SK-N-SH treated with all-trans-retinoic acid at 6 μM for 48 hours (cell line): ENCODE measurements around the gene IKBKE.

Experiments used
- ARNTL ChIP-seq: fragments of 450-650 bp; formaldehyde crosslinking; IDR thresholded peaks from 2 replicates; pipeline ENCODE4 v1.5.0; 2020; ENCODE audit warnings: low read depth, mild to moderate bottlenecking, moderate library complexity, borderline replicate concordance
- ESRRG ChIP-seq: fragments of 250-450 bp; sonication (Bioruptor Pico); IDR thresholded peaks from 2 replicates; pipeline ENCODE4 v1.6.1; 2021; ENCODE audit warnings: mild to moderate bottlenecking
- ISL1 ChIP-seq: fragments of 250-450 bp; sonication (Bioruptor Pico); IDR thresholded peaks from 2 replicates; pipeline ENCODE4 v2.1.2; 2022; ENCODE audit warnings: mild to moderate bottlenecking, moderate library complexity
- POU6F1 ChIP-seq: fragments of 250-450 bp; sonication (Bioruptor Pico); IDR thresholded peaks from 2 replicates; pipeline ENCODE4 v1.8.0; 2021; ENCODE audit warnings: low read depth, mild to moderate bottlenecking, moderate library complexity, borderline replicate concordance
- TCF4 ChIP-seq: fragments of 250-450 bp; sonication (Bioruptor Pico); IDR thresholded peaks from 2 replicates; pipeline ENCODE4 v1.8.0; 2021; ENCODE audit warnings: mild to moderate bottlenecking, moderate library complexity, borderline replicate concordance
- TOX ChIP-seq: fragments of 250-450 bp; sonication (Bioruptor Pico); IDR thresholded peaks from 2 replicates; pipeline ENCODE4 v1.8.0; 2021; ENCODE audit warnings: mild to moderate bottlenecking, moderate library complexity, borderline replicate concordance
- ZC3H10 ChIP-seq: fragments of 250-450 bp; sonication (Bioruptor Pico); IDR thresholded peaks from 2 replicates; pipeline ENCODE4 v1.5.1; 2021; ENCODE audit warnings: mild to moderate bottlenecking, moderate library complexity

DNA sequence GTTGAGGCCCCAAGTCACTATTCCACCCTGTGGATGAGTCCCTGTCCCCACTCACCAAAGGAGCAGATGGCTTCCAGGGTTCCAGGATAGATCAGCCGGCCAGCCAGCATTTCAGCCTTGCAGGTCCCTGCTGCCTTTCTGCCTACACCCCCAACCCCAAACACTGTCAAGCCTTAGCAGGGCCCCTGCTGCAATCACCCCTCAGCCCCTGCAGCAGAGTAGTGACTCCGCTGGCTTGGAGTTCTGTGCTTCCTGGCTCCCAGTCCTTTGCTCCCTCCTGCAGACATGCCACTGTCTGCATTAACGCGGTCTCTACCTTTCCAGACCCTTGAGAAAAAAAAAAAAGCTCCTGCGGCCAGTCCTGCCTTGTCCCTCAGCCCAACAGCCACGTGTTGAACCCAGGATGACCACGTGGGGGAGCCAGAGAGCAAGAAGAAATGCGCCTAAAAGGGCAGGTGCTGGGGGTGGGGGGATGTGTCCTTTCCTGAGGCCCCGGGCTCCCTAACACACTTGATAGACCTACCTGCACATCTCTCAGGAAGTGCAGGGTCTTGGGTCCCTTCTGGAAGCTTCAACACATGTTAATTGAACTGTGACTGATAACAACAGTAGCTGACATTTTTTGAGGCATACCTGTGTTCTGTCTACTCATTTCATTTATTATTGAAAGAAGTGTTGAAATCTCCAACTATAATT lies 74.4 kb downstream of the IKBKE start:
- TF ChIP-seq ZC3H10 (CRISPR knock-in tag) = no peak
- no peak for TF ChIP-seq TOX
- TF ChIP-seq ESRRG (CRISPR knock-in tag) = no peak
- no peak for TF ChIP-seq TCF4 (CRISPR knock-in tag)
- no peak for TF ChIP-seq ARNTL
- TF ChIP-seq POU6F1 (CRISPR knock-in tag) = no peak
- no peak for TF ChIP-seq ISL1 (CRISPR knock-in tag)
